ENCODE data around the gene SLC25A43. TPM values are rescaled to one million over a fixed set of nuclear protein-coding genes. Genes with fewer than 3 reads are reported as not detected.

The SLC25A43 gene
- total and polyA plus RNA-seq, 9 of the 15 experiments (the other 6 are each of a cell fraction or from before 2014, with no cell fraction given) = 1.3 to 8.4 (median 4.0) TPM

DNA sequence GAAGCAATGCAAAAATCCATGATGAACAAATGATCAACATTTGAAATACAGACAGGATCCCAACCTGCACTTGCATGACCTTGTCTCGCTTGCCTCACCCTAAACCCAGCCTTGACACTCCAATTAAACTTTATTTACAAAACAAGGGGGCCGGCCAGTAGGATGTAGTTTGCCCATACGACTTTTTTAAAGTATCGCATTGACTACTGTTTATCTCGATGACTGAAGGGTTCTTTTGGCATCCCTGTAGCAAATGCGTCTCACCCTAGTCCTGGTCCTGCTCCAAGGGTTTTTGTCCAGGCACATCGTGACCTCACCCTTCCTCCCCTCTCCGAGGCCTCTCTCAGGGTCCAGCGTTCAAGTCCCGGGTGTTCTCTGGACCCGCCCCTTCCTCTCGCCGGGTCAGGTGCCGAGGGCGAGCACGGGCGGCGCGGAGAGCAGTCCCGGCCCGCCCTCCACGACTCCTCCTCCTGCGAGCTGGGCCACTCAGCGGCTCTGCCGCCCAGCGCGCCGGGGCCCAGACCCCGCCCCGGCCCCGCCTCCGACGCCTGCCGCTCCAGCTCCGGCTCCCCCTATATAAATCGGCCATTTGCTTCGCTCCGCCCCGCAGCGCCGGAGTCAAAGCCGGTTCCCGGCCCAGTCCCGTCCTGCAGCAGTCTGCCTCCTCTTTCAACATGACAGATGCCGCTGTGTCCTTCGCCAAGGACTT lies 68.9 kb downstream of the SLC25A43 start, which contains the start of gene SLC25A5 (continued):
- TF ChIP-seq, protein P1, sequence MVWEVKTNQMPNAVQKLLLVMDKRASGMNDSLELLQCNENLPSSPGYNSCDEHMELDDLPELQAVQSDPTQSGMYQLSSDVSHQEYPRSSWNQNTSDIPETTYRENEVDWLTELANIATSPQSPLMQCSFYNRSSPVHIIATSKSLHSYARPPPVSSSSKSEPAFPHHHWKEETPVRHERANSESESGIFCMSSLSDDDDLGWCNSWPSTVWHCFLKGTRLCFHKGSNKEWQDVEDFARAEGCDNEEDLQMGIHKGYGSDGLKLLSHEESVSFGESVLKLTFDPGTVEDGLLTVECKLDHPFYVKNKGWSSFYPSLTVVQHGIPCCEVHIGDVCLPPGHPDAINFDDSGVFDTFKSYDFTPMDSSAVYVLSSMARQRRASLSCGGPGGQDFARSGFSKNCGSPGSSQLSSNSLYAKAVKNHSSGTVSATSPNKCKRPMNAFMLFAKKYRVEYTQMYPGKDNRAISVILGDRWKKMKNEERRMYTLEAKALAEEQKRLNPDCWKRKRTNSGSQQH (CRISPR knock-in tag; IDR thresholded peaks at IDR 0.05) = no peak
- no peak for TF ChIP-seq TARDBP (IDR thresholded peaks at IDR 0.05)
- TF ChIP-seq MED1 (CRISPR knock-in tag; IDR thresholded peaks at IDR 0.05; ENCODE audit: borderline replicate concordance) = no peak
- TF ChIP-seq GTF2A2 (tag; IDR thresholded peaks at IDR 0.05) = no peak
- TF ChIP-seq, protein P2, sequence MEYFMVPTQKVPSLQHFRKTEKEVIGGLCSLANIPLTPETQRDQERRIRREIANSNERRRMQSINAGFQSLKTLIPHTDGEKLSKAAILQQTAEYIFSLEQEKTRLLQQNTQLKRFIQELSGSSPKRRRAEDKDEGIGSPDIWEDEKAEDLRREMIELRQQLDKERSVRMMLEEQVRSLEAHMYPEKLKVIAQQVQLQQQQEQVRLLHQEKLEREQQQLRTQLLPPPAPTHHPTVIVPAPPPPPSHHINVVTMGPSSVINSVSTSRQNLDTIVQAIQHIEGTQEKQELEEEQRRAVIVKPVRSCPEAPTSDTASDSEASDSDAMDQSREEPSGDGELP (CRISPR knock-in tag; IDR thresholded peaks at IDR 0.05; ENCODE audit: borderline replicate concordance) = 0 out of 2 replicates have a peak, but pooled peaks have one; percentile 31
- no peak for TF ChIP-seq STAG1 (CRISPR knock-in tag; IDR thresholded peaks at IDR 0.05; ENCODE audit: borderline replicate concordance)
- TF ChIP-seq EHMT2 (IDR thresholded peaks at IDR 0.05) = no peak
- peak; percentile 75 for TF ChIP-seq SMAD1 (IDR thresholded peaks at IDR 0.05; ENCODE audit: low read depth, low read length, partially characterized antibody)
- TF ChIP-seq, protein P3, sequence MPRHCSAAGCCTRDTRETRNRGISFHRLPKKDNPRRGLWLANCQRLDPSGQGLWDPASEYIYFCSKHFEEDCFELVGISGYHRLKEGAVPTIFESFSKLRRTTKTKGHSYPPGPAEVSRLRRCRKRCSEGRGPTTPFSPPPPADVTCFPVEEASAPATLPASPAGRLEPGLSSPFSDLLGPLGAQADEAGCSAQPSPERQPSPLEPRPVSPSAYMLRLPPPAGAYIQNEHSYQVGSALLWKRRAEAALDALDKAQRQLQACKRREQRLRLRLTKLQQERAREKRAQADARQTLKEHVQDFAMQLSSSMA (CRISPR knock-in tag; IDR thresholded peaks at IDR 0.05) = no peak
- TF ChIP-seq ZNF224 (CRISPR knock-in tag; IDR thresholded peaks at IDR 0.05) = no peak
- TF ChIP-seq SMC3 (conservative IDR thresholded peaks at IDR 0.05; ENCODE audit: insufficient read depth, low read depth, low read length) = no peak
- TF ChIP-seq TCFL5 (CRISPR knock-in tag; conservative IDR thresholded peaks at IDR 0.05) = no peak
- TF ChIP-seq, protein P4, sequence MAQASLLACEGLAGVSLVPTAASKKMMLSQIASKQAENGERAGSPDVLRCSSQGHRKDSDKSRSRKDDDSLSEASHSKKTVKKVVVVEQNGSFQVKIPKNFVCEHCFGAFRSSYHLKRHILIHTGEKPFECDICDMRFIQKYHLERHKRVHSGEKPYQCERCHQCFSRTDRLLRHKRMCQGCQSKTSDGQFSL (CRISPR knock-in tag; IDR thresholded peaks at IDR 0.05) = no peak
- TF ChIP-seq, protein P4 (tag; IDR thresholded peaks at IDR 0.05) = no peak
- peak; percentile 98 for TF ChIP-seq POLR2G (IDR thresholded peaks at IDR 0.05; ENCODE audit: low read depth, low read length)
- no peak for TF ChIP-seq SAP30 (IDR thresholded peaks at IDR 0.05; ENCODE audit: borderline replicate concordance, insufficient read depth, low read depth, low read length, poor library complexity, severe bottlenecking)
- TF ChIP-seq, protein P5, sequence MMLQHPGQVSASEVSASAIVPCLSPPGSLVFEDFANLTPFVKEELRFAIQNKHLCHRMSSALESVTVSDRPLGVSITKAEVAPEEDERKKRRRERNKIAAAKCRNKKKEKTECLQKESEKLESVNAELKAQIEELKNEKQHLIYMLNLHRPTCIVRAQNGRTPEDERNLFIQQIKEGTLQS (IDR thresholded peaks at IDR 0.05) = peak; percentile 16; the same call in 1 of the 2 replicates
- TF ChIP-seq, protein P5 (CRISPR knock-in tag; conservative IDR thresholded peaks at IDR 0.05) = no peak
- TF ChIP-seq, protein P6, sequence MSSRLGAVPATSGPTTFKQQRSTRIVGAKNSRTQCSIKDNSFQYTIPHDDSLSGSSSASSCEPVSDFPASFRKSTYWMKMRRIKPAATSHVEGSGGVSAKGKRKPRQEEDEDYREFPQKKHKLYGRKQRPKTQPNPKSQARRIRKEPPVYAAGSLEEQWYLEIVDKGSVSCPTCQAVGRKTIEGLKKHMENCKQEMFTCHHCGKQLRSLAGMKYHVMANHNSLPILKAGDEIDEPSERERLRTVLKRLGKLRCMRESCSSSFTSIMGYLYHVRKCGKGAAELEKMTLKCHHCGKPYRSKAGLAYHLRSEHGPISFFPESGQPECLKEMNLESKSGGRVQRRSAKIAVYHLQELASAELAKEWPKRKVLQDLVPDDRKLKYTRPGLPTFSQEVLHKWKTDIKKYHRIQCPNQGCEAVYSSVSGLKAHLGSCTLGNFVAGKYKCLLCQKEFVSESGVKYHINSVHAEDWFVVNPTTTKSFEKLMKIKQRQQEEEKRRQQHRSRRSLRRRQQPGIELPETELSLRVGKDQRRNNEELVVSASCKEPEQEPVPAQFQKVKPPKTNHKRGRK (tag; IDR thresholded peaks at IDR 0.05) = no peak
- TF ChIP-seq SOX6 (IDR thresholded peaks at IDR 0.05) = 0 out of 2 replicates have a peak, but pooled peaks have one; percentile 18
- no peak for TF ChIP-seq ZNF780A (CRISPR knock-in tag; IDR thresholded peaks at IDR 0.05)
- TF ChIP-seq ATF7 (IDR thresholded peaks at IDR 0.05) = peak; percentile 65; the same call in 1 of the 2 replicates
